GM21825 (cell line): Measurements from ENCODE around the gene PLXDC2.

Source experiments
- ATAC-seq: cut with Tn5 transposase; IDR thresholded peaks from one replicate; pipeline ENCODE4 v1.9.1; 2021; ENCODE audit warnings: mild to moderate bottlenecking, moderate library complexity; ENCODE audit not compliant: unreplicated experiment

Gene PLXDC2

DNA sequence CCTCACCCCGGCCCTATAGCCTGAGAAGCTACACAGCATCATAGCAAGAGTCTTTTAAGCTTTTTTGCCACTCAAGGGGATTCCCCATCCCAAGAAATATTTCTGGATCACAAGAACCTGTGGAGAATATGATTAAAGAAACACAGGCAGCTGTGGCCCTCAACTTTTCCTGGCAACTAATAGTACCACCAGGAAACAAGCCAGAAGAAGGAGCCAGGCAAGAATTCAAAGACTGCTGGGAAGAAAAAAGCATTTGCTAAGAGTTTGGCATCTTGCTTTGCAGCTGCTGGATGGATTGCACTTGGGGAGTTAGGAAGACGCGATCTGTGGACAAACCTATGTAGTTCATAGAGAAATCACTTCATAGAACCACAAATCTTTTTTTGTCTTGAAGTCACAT, 437.8 kb downstream of the PLXDC2 start:
- ATAC-seq, result no peak

DNA sequence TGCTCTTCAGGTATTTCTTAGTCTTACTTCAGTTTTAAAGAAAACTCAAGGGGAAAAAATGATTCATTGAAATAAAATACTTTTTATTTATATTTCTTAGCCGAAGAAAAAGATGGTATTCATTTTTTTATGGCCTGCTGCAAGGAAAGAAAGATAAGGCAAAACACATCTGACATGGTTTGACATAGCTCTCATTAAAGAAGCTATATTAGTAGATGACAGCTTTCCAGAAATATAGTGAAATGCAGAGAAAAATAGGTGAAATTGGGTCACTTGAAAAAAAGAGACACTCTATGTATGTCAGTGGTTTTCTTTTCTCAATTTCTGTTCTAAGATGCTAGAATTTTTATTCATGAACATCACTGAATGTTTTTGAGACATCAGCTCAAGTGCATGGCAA, 438.3 kb downstream of the PLXDC2 start:
- no peak for ATAC-seq

DNA sequence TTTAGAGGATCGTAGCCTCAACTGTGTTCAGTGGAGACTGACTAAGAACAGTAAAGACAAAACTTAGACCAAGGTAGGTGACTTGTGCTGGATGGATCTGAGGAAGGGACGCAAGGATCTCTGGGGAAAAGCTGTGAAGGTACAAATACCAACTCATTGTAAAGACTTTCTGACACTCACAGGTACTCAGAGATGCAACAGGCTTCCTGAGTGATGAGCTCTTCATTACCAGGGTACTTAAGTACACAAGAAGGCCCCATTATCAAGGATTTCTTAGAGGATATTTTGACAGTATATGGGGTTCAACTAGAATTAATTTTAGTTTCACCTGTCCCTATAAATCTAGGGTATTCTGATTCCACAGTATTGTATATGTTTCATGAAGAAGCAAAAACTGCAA, 440.7 kb downstream of the PLXDC2 start:
- ATAC-seq, result no peak

DNA sequence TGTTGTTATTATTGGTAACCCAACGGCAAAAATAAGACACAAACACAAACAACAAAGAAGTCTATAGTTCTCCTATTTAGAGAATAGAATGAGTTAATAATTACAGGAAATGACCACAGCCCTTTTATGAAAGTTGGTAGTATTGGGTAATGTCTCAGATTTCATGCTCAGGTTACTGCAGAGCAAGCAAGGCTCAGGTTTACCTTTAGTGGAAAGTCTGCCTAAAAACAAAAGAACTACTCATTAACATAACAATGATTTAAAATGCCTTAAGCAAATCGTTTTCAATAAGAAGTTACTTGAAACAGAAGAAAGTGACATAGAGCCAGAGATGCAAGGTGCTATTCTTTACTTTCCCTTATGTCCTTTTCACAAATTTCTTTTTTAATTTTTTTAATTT, 441.2 kb downstream of the PLXDC2 start:
- ATAC-seq, result no peak

DNA sequence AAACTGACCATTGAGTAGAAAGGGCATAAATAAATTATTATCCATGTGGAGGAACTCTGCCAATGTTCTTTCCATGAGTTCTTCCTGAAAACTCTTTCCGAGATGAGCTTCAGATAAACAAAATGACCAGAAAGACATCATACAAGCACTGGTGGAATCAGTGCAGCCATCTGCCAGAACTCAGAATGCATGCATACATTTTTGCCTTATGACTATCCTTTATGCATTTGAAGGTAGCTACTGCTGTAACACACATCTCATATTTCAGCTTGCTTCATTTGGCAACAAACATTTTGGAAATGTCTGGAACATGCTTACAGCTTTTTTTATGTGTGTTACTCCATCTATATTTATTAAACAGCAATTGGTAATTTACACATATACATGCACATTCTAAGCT, 448.9 kb downstream of the PLXDC2 start:
- ATAC-seq, result no peak

DNA sequence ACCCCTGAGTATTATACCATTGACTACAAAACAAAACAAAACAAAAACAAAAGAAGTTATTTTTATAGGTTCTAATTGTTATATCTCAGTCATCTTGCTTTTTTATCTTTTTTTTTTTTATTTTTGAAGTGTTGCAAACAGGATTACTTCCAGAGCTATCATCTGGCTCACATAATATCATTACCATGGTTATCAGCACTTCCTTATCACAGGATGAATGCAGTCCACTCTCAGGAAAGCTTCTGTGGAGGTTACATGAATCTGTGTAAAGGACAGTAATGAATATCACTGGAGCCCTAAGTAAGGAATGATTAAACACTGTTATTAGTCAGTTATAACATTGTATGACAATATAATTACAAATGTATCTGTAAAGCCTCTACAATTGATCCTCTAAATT, 451.5 kb downstream of the PLXDC2 start:
- ATAC-seq, result no peak

DNA sequence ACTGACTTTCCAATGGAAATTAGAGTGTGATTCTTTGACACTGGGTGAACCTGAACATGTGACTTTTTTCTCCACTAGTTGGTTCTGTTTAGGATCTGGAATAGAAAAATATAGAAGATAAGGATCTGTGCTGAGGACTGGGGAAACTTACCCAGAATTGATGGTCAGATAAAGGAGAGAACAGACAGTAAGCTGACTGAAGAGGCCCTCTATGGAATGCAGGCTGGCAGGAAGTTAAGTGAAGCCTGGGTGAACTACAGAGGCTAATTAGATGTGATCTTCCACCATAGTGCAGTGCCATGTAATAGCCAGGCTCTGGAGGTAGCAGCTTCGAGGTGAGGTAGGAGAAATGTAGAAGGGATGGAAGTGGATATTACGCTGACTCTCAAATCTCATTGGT, 455.3 kb downstream of the PLXDC2 start:
- no peak for ATAC-seq

DNA sequence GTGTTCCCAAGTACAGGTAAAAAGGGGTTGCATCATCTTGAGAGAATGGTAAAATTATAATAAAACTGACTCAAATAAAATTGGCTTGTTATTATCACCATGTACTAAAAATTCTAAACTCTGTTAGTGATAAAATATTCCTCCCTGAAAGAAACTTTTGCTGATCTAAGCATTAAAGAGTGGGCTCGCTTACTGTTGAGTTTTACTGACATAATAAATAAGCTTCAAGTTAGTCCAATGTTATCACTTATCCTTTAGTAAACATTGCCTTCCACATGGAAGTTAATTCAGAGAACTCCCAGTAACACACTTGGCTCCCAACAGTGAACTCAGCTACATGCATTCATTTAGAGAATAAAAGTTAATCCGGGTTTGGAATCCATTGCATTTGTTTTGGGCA, 456.4 kb downstream of the PLXDC2 start:
- ATAC-seq, result no peak

DNA sequence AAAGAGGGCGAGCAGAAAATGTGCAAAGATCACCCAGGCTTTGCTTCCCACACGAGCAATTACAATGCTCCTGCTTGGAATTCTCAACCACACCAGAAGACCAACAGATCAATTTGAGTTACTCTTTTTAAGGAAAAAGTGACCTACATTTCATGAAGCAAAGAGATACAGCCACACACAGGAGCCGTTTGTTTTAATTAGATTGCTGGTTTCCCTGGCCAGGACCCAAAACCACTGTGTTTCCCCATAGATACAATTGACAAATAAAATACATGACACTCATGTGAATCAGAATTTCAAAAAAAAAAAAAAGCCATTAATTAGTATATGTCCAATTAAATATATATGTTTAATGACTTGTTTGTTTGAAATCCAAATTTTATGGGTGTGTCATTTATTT, 458.3 kb downstream of the PLXDC2 start:
- ATAC-seq, result no peak

DNA sequence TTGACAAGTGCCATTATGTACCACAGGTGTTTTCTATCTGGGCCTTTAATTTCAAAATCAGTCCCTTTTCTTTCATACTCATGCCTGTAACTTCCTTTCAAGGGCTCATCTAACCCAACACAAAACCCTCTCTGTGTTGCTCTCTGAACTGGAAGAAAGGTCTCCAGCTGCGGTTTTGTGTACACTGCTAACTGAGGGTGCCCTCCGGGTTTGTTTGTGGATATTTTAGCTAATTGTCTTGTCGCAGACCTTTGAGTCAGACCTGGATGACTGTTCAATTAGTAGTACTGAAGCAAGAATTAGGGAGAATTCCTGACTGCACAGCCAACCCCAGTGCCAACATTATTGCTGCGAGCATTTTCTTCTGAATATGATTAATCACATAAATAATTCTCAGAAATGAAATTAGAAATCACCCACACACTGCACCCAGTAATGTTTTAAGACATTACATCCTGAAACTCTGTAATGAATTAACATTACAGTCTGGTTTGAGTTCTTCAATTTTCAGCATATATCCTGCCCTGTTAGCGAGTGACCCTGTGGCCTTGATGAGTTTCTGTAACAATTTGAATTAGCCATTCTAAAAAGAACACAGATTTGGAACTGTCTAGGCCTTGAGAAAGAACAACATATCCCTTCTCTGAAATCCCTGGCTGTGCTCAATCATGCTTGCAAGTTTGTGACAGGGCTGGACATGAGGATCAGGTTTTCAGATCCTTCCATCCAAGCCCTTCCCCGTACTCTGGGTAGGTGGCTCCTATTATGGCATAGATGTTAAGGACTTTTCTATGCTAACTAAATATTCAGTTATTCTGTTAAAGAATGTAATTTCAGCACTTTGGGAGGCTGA, 460.1 kb downstream of the PLXDC2 start:
- ATAC-seq, result no peak

DNA sequence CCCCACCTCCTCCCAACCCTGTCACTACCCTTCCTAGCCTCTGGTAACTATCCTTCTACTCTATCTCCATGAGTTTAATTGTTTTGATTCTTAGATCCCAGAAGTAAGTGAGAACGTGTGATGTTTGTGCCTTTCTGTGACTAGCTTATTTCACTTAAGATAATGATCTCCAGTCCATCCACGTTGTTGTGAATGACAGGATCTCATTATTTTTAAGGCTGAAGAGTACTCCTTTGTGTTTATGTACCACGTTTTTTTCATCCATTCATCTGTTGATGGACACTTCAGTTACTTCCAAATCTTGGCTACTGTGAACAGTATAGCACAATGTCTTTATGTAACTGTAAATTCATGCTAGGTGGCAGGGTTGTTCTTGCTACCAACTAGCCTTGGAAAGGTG, 461.6 kb downstream of the PLXDC2 start:
- ATAC-seq, result no peak

DNA sequence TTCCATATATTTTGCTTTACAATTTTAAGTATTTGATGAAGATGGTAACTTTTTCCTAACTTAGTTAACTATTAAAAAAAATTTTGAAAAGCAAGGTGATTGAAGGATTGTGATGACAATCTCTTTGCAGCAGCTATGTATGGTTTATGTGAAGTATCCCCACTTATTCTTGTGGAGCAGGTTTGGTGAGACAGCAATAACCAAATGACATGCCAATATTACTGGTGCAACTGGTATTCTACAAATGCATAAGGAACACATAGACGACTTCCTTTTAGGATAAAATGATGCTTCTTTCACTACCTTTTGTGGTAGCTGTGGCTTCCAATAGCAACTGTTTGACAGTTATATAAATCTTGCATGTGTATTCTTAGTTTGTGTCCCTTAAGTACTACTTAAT, 465.3 kb downstream of the PLXDC2 start:
- ATAC-seq, result no peak

DNA sequence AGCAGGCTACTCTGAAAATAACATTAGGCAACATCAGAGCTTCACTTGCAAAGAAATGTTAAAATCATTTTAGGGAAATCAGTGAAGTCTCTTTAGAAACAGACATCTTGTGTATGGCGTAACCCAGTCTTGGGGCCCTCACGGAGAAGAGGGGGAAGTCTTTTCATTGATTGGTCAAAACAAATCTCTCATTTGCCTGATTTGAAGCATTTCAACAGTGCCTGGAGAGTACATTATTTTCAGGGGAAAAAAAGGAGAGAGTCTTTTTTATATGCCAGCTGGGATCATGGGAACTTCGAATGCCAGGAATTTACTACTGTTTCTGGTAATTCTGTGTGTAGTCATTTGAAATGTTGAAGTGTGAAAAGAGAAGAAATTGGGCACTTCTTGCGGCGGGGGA, 471.4 kb downstream of the PLXDC2 start:
- ATAC-seq, result no peak

DNA sequence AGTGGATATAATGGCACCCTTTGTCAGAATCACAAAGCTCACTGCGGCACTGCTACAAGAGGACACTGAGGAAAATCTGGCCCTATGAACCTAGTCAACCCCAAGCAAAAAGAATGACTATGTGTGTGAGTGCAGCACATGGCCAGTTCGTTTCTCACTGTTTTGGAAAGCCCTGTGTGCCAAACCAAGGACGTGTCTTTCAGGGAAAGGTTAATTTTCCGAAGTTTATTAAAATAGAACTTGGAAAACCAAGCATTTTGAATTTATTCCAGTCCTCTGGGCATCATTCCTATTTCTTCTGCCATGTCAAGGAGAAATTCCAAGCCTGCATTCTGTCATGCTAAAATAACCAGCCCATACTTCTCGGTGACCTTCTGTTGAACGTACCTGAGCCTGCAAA, 471.8 kb downstream of the PLXDC2 start:
- ATAC-seq, result no peak

DNA sequence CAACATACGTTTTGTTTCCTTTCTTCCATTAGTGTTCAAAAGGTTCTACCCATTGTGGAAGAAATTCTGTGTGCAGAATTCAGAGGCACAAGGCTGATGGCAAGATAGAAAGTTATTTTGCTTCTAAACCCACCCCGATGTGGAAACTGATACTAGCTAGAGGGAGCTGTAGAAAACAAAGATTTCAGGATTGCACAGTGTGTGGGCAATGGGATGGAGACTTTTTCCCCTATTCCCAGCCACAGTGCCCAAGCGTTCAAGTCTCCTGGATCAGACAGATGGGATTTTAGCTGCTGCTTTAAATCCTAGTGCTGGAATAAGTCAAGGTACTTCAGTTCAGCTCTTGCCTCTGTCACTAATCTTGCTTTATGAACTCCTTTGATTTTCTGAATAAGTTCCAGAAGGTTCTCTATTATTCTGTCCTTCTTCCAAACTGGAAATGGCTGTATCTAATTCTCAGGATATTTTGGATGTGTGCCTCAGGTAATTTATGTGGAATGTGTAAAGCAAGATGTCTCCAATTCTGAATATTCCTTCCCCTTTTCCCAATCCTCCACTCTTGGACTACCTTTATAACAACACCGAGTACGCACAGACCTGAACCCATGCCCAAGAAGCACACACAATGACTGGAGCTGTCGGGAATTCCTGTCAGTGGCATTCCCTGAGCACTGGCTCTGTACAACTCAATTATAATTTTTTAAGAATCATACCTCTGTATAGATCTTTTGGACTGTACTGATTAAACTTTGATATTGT, 473.0 kb downstream of the PLXDC2 start:
- ATAC-seq, result no peak

DNA sequence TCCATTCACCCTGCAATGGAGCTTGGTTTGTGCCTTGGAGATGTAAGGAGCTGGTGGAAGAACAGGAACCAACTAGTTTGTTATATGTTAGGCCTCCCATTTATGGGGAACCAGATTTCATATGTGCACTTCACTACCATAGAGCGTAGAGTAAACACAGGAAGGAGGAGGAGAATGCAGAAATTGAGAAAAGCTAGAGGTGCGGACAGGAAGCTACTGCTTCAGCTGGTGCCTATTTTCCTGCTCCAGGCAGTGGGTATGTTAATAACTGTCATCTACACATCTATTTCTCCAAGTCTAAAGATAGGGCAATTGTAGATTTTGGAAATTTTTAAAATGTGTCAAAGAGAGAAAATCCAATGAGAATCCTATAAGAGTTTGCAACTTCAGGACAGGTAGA, 482.2 kb downstream of the PLXDC2 start:
- no peak for ATAC-seq

DNA sequence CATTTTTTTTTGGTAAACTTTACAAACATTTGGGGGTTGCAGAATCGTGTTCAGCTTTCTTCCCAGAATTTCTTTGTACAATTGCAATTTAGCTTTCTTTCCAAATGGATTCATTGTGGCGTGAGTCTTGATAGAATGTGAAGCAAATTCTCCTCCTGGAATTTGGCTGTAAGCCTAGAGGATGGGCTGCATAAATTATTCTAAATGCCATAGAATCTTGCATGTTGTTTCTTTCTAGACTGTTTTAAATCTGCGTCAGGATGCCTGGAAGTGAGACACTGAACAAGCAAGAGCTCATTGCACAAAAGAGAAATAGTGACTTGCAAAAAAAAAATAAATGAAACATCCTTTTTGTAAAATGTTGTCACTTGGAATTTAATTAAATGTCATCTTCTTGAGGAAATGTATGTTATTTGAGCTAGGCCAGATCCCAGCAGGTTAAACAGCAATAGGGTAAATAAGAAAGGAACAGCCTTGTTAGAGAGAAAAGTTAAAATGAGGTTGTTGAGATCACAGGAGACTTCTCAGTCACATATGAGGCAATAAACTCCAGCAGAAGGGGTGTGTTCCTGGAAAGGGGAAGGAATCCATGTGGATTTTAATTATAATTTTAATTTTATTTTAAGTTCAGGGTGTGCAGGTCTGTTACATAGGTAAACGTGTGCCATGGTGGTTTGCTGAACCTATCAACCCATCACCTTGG, 483.0 kb downstream of the PLXDC2 start:
- ATAC-seq, result no peak

DNA sequence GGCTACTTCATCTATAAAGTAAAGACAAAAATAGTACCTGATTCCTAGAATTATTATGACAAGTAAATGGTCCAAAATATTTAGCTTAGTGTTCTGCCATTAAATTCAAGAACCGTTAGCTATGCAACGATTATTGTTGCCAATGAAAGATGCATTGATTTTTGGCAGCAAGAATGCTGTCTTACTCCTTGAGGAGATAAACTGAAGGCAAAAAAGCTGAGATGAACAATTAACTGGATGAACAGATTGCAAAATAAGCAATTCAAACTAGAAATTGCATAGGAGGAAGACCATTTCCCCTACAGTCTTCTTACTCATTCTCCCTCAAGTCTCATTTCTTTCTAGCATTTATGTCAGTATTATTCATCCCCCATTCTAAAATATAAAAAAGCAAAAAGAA, 484.5 kb downstream of the PLXDC2 start:
- no peak for ATAC-seq

DNA sequence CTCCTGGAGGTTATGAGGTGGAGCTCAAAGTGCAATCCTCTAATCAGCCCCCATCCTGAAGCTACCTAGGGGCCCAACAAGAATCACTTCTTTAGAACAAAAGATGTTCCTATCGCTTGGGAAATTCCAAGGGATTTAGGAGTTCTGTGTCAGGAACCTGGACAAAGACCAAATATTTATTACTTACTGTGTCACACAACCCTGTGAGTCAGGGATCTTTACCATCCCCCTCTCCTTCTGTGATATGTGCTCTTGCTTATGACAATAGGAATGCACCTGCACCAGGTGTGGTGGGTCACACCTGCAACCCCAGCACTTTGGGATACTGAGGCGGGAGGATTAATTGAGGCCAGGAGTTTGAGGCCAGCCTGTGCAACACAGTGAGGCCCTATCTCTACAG, 485.8 kb downstream of the PLXDC2 start:
- ATAC-seq, result no peak

DNA sequence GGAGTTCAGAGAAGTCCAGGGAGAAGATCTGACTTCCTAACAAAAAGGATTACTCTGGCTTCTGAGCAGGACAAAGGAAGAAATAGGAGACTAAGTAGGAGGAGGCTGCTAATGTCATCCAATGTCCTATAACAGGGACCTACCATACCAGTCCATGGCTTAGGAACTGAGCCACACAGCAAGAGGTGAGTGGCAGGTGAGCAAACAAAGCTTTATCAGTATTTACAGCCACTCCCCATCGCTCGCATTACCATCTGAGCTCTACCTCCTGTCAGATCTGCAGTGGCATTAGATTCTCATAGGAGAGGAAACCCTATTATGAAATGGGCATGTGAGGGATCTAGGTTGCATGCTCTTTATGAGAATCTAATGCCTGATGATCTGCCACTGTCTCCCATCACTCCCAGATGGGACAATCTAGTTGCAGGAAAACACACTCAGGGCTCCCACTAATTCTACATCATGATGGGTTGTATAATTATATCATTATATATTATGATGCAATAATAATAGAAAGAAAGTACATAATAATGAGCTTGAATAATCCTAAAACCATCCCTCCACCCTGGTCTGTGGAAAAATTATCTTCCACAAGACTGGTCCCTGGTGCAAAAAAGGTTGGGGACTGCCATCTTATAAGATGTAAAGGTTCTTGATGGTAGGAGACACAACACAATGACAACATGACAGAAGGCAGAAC, 487.4 kb downstream of the PLXDC2 start:
- ATAC-seq, result no peak

DNA sequence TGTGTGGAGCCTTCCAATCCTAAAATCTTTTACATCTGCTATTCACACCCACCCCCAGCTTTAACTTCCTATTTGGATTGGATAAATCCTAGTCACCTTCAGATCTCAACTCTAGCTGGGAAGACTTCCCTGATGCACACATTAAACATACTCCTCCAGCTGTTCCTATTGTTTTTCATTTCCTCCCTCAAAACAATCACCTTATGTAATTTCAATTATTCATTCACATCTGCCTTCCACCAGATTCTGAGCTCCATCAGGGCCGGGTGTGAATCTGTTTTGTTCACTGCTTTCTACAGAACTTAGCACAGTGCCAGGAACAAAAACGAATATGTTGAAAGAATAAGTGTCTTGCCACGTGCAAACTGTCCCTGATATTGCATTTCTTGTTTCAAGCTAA, 497.4 kb downstream of the PLXDC2 start:
- no peak for ATAC-seq
